Activated gamma-delta T cell (primary cell): ENCODE measurements around the gene RETREG1.
"Not testable (repeated sequence)": the region's sequence is repeated elsewhere in the genome, so short reads cannot be mapped to it uniquely, and the experiment has no call there.

ENCODE experiments used
- DNase-seq: peaks from one replicate; lab custom pipeline; 2025; lab: John Stamatoyannopoulos, UW

The RETREG1 gene

GRCh38 chr5:16456103-16456832 is 160.5 kb downstream of the RETREG1 start:
- DNase-seq: no peak

- no peak for DNase-seq
Measured at GRCh38 chr5:16455668-16456067, 161.1 kb downstream of the RETREG1 start.

- DNase-seq: no peak
Measured at GRCh38 chr5:16454686-16455085, 162.1 kb downstream of the RETREG1 start.

GRCh38 chr5:16453609-16454008 is 163.2 kb downstream of the RETREG1 start:
- no peak for DNase-seq

GRCh38 chr5:16450163-16450562 is 166.6 kb downstream of the RETREG1 start:
- no peak for DNase-seq

GRCh38 chr5:16446993-16447392 is 169.8 kb downstream of the RETREG1 start:
- no peak for DNase-seq

- no peak for DNase-seq
Measured at GRCh38 chr5:16437977-16438376, 178.8 kb downstream of the RETREG1 start.

GRCh38 chr5:16436065-16436682 is 180.6 kb downstream of the RETREG1 start:
- not testable (repeated sequence) for DNase-seq

GRCh38 chr5:16431490-16431889 is 185.3 kb downstream of the RETREG1 start:
- DNase-seq: no peak

GRCh38 chr5:16430349-16431089 is 186.3 kb downstream of the RETREG1 start:
- no peak for DNase-seq

- DNase-seq: no peak
Measured at GRCh38 chr5:16428359-16428758, 188.4 kb downstream of the RETREG1 start.

- no peak for DNase-seq
Measured at GRCh38 chr5:16427587-16427986, 189.2 kb downstream of the RETREG1 start.
